Measurements from ENCODE around the gene SLC6A19.

Gene SLC6A19

GRCh38 chr5:1169211-1170115 is 31.9 kb upstream of the SLC6A19 start:
- H3K4ac ChIP-seq (ENCODE audit: low read depth in 1 of 2, low read length in 2 of 2) = no peak overlapping the region
- H3K14ac ChIP-seq (ENCODE audit: low read length in 2 of 2) = no peak overlapping the region
- no peaks in the 10 kb centered on the region for H3K79me1 ChIP-seq (replicated peaks; ENCODE audit: low read length, poor library complexity, severe bottlenecking)
- H4K8ac ChIP-seq (ENCODE audit: low read length) = no peak overlapping the region
- H3K23ac ChIP-seq (ENCODE audit: low read length in 2 of 2) = no peak overlapping the region
- H3K4me1 ChIP-seq (ENCODE audit: control insufficient read depth, insufficient read depth, low read depth, low read length) = peaks cover 4% of the 10 kb centered on the region
- no peak overlapping the region for H2BK5ac ChIP-seq (ENCODE audit: low read depth, low read length, poor library complexity, severe bottlenecking)
- no peak overlapping the region for H3K4me3 ChIP-seq (ENCODE audit: insufficient read depth in 1 of 2, low read depth in 1 of 2, low read length in 2 of 2)
- no peak overlapping the region for H2BK120ac ChIP-seq (ENCODE audit: low read depth, low read length)
- no peak overlapping the region for H2BK12ac ChIP-seq (ENCODE audit: low read length in 2 of 2)
- H3K9me3 ChIP-seq (ENCODE audit: control insufficient read depth, low read length) = no peaks in the 10 kb centered on the region
- H2AFZ ChIP-seq (ENCODE audit: low read depth, low read length) = no peak overlapping the region
- WGBS = 89% methylated on average over 33 of the region's 33 CpGs
- H2AK5ac ChIP-seq (ENCODE audit: low read length, severe bottlenecking) = no peak overlapping the region
- no peak overlapping the region for H2BK15ac ChIP-seq (ENCODE audit: low read depth, poor library complexity, severe bottlenecking)
- H4K91ac ChIP-seq (ENCODE audit: low read length) = no peak overlapping the region
- DNase-seq = no peak
- no peaks in the 10 kb centered on the region for H3K36me3 ChIP-seq (ENCODE audit: control insufficient read depth in 1 of 2, insufficient read depth in 2 of 2, low read depth in 1 of 2, low read length in 2 of 2)
- peaks cover 12 to 50% of the 10 kb centered on the region in 2 experiments for H3K27me3 ChIP-seq (ENCODE audit: control insufficient read depth in 1 of 2, insufficient read depth in 1 of 2, low read length in 2 of 2)
- H3K9ac ChIP-seq (ENCODE audit: low read length) = no peak overlapping the region
- no peak overlapping the region for H3K4me2 ChIP-seq (ENCODE audit: low read length, poor library complexity, severe bottlenecking)
- no peak overlapping the region for H3K27ac ChIP-seq (ENCODE audit: low read length, poor library complexity, severe bottlenecking)
- H3K18ac ChIP-seq (ENCODE audit: low read depth in 1 of 2, low read length in 2 of 2) = no peak overlapping the region

GRCh38 chr5:1171340-1171941 is 30.0 kb upstream of the SLC6A19 start:
- no peak overlapping the region for H2AK5ac ChIP-seq (ENCODE audit: low read length, severe bottlenecking)
- H2BK15ac ChIP-seq (ENCODE audit: low read depth, poor library complexity, severe bottlenecking) = no peak overlapping the region
- H2BK5ac ChIP-seq (ENCODE audit: low read depth, low read length, poor library complexity, severe bottlenecking) = no peak overlapping the region
- H3K4me1 ChIP-seq (ENCODE audit: control insufficient read depth, insufficient read depth, low read depth, low read length) = peaks cover 4% of the 10 kb centered on the region
- no peak overlapping the region for H2AFZ ChIP-seq (ENCODE audit: low read depth, low read length)
- H3K14ac ChIP-seq (ENCODE audit: low read length in 2 of 2) = no peak overlapping the region
- H3K27me3 ChIP-seq (ENCODE audit: control insufficient read depth in 1 of 2, insufficient read depth in 1 of 2, low read length in 2 of 2) = peaks cover 0 to 44% of the 10 kb centered on the region in 2 experiments
- no peak overlapping the region for H3K9ac ChIP-seq (ENCODE audit: low read length)
- H3K4me3 ChIP-seq (ENCODE audit: insufficient read depth in 1 of 2, low read depth in 1 of 2, low read length in 2 of 2) = no peak overlapping the region
- H3K4ac ChIP-seq (ENCODE audit: low read depth in 1 of 2, low read length in 2 of 2) = no peak overlapping the region
- no peak overlapping the region for H3K18ac ChIP-seq (ENCODE audit: low read depth in 1 of 2, low read length in 2 of 2)
- H3K36me3 ChIP-seq (ENCODE audit: control insufficient read depth in 1 of 2, insufficient read depth in 2 of 2, low read depth in 1 of 2, low read length in 2 of 2) = no peaks in the 10 kb centered on the region
- no peaks in the 10 kb centered on the region for H3K9me3 ChIP-seq (ENCODE audit: control insufficient read depth, low read length)
- H4K8ac ChIP-seq (ENCODE audit: low read length) = no peak overlapping the region
- H3K23ac ChIP-seq (ENCODE audit: low read length in 2 of 2) = no peak overlapping the region
- no peak overlapping the region for H2BK120ac ChIP-seq (ENCODE audit: low read depth, low read length)
- H3K79me1 ChIP-seq (replicated peaks; ENCODE audit: low read length, poor library complexity, severe bottlenecking) = no peaks in the 10 kb centered on the region
- H3K4me2 ChIP-seq (ENCODE audit: low read length, poor library complexity, severe bottlenecking) = no peak overlapping the region
- 58% methylated on average over 15 of the region's 15 CpGs for WGBS
- no peak overlapping the region for H3K27ac ChIP-seq (ENCODE audit: low read length, poor library complexity, severe bottlenecking)
- peak; percentile 74 for DNase-seq
- no peak overlapping the region for H4K91ac ChIP-seq (ENCODE audit: low read length)
- no peak overlapping the region for H2BK12ac ChIP-seq (ENCODE audit: low read length in 2 of 2)

- Histone ChIP-seq H3K4me1 (ENCODE audit: control insufficient read depth, insufficient read depth, low read depth, low read length) (peaks cover 4% of the 10 kb centered on the region), H3K9ac (ENCODE audit: low read length) (no peak overlapping the region), H3K9me3 (ENCODE audit: control insufficient read depth, low read length) (no peaks in the 10 kb centered on the region), H3K18ac (ENCODE audit: low read depth in 1 of 2, low read length in 2 of 2) (no peak overlapping the region), H3K4me3 (ENCODE audit: insufficient read depth in 1 of 2, low read depth in 1 of 2, low read length in 2 of 2) (no peak overlapping the region), H3K4ac (ENCODE audit: low read depth in 1 of 2, low read length in 2 of 2) (no peak overlapping the region), H3K14ac (ENCODE audit: low read length in 2 of 2) (no peak overlapping the region), H3K36me3 (ENCODE audit: control insufficient read depth in 1 of 2, insufficient read depth in 2 of 2, low read depth in 1 of 2, low read length in 2 of 2) (no peaks in the 10 kb centered on the region), H2BK5ac (ENCODE audit: low read depth, low read length, poor library complexity, severe bottlenecking) (no peak overlapping the region), H3K27me3 (ENCODE audit: control insufficient read depth in 1 of 2, insufficient read depth in 1 of 2, low read length in 2 of 2) (peaks cover 0 to 40% of the 10 kb centered on the region in 2 experiments), H3K23ac (ENCODE audit: low read length in 2 of 2) (no peak overlapping the region), H3K79me1 (replicated peaks; ENCODE audit: low read length, poor library complexity, severe bottlenecking) (no peaks in the 10 kb centered on the region), H4K8ac (ENCODE audit: low read length) (no peak overlapping the region), H3K27ac (ENCODE audit: low read length, poor library complexity, severe bottlenecking) (no peak overlapping the region), H2AFZ (ENCODE audit: low read depth, low read length) (no peak overlapping the region), H2BK120ac (ENCODE audit: low read depth, low read length) (no peak overlapping the region), H4K91ac (ENCODE audit: low read length) (no peak overlapping the region), H3K4me2 (ENCODE audit: low read length, poor library complexity, severe bottlenecking) (no peak overlapping the region), H2BK12ac (ENCODE audit: low read length in 2 of 2) (no peak overlapping the region), H2AK5ac (ENCODE audit: low read length, severe bottlenecking) (no peak overlapping the region), H2BK15ac (ENCODE audit: low read depth, poor library complexity, severe bottlenecking) (no peak overlapping the region)
- DNase-seq = no peak
- WGBS = 96% methylated on average over 20 of the region's 20 CpGs
These were observed 29.3 kb upstream of the SLC6A19 start for GRCh38 chr5:1172007-1172581.

Data from mesenchymal stem cell (in vitro differentiated cells and primary cell).